ENCODE measurements around the gene LYPLAL1.

GRCh38 chr1:219227360-219228057 lies 53.8 kb downstream of the LYPLAL1 start:
- TF ChIP-seq POLR2A (IDR thresholded peaks at IDR 0.05): no peak
- no peak for TF ChIP-seq CTCF (IDR thresholded peaks at IDR 0.05)
